Dermis microvascular lymphatic vessel endothelial cell (primary cell): ENCODE measurements around the gene MED15. TPM values are rescaled to one million over a fixed set of nuclear protein-coding genes. Genes with fewer than 3 reads are reported as not detected.

Source experiments
- DNase-seq, 2 donors: peaks; one replicate each; pipeline versions ENCODE4 v3.0.0 to v3.0.0-alpha.2; 2010; ENCODE audit warnings: low read depth in 2 of 2
- total RNA-seq: library from RNA; depleted of rRNA; stranded (reverse); fragments of >200 nt; gene quantifications from 2 replicates; pipeline ENCODE4 v1.2.1, GENCODE V29; 2014

The MED15 gene
- total RNA-seq, 1 donor from 2014 or later = 21.3 TPM

DNA sequence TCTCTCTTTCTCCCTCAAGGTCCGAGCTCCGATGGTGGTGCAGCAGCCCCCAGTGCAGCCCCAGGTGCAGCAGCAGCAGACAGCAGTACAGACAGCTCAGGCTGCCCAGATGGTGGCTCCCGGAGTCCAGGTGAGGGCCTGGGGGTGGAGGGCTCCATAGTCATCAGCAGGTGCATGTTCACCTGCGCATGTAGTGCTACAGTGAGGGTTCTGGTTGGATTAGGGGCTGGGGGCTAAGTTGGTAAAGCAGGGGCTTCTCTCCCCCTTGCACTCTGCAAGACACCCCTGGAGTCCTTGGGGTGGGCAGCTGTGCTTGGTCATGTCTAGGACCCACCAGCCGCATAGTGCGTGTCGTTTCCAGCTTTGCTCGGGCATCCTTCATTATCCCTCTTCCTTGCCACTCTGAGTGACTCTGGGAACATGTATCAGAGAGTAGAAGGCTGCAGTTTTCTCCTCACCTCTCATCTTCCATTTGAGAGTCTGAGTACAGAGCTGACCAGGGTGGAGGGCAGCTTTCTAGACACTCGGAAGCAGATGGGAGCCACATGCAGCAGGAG is 61.2 kb downstream of the MED15 start:
- no peak for DNase-seq

DNA sequence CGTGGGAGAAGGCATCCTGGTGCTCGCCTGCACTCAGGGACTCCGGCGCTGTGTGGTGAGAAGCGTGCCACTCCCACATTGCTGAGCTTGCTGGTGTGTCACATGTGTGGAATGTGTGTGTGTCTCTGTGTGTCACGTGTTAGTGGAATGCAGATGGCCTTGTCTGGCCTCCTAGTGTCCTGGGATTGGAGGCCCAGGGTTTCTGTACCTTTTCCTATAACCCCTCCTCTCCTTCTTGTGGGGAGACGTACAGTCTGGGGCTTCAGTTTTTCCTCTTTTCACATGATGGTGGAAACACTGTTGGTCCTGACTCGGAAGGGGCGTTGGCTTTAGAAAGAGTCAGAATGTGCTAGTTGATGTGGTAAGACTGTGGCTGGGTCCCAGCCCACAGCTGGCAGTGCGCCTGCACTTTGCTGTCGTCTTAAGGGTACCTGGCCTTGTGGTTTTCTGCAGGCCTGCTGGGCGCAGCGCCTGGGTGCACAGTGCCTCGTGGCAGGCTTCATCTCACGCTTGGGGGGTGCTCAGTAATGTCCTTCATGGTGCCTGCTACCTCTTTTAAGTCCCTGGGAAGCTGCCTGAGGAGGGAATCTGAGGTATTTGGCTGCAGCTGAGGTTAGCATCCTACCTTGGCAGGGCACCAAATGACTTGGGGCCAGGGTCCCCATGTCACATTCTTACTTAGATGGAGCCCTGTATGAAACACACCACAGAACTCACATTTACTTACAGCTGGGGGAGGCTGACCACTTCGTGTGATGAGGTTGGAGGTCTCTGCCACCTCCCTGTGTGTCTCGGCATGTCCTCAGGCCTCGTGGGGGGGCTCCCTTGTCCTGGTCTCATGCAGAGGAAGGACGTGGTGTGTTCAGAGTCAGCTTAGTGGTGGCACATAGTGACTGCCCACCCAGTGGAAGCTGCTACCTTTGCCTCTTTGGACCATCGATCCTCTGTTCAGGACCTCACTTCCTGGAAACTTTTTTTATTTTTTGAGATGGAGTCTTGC is 61.9 kb downstream of the MED15 start:
- peak; percentile 32 to 44 for DNase-seq

DNA sequence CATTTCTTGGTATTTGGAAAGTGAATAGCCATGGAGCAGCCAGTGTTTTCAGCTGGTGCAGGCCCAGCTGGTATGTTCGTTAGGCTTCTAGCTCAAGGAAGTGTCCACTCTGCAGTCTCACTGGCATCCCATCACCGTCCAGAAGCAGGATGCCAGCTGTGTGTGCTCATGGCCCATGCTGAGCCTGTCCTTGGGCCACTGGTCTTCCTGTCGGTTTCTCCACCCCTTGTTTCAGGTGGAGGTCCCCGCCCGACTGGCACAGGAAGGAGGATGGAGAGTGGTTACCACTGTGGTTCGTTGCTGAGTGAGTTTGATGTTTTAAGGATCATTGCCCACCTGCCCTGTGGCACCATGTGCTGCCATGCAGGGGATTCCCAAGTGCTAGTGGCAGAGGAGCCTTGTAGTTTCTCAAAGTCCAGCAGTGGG is 63.7 kb downstream of the MED15 start:
- no peak for DNase-seq

DNA sequence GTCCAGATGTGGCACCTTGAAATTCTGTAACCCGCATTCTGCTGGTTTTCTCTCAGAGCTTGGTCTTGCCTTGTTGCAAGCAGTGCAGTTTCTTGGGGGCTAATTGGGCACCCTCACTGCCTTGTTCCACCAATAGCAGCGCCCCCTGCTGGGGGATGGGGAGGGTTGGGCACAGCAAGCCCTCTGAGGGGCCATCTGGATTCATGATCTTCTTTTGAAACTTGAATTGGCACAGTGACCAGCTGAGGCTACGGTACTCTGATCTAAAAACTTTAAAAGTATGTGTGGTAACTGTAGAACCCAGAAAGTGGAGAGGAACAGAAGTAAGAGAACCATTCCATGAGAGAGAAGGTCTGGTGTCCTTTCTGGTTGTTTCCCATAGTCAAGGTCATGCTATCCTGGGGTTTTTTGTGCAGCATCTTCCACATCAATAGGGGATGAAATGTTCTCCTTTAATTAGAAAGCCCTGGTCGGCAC is 64.2 kb downstream of the MED15 start:
- peak in 1 of 2 donors; percentile 50 for DNase-seq

DNA sequence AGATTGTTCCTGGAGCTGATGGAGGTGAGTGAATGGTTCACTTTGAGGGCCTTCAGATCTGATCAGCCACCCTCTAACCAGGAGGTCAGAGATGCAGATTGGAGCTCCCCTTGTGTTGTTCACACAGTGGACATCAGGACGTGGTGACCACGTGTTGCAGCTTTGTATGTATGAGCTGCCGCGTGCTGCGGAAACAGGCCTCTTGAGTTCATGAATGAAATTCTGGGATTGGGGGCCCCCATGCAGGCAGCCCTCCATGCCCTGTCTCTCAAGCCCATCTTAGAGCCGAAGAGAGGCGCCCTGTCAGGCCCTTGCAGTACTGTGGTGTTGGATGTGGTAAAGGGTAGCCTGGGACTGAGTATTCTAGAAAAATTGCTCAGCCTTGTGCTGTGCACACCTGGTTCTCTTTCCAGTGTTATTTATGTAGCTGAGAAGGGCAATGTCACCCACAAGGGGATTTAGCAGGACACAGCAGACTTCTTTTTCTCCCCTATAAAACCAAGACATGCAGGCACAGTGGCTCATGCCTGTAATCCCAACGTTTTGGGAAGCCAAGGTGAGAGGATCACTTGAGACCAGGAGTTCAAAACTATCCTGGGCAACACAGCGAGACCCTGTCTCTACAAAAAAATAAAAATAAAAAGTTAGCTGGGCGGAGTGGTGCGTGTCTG is 64.9 kb downstream of the MED15 start:
- no peak for DNase-seq

DNA sequence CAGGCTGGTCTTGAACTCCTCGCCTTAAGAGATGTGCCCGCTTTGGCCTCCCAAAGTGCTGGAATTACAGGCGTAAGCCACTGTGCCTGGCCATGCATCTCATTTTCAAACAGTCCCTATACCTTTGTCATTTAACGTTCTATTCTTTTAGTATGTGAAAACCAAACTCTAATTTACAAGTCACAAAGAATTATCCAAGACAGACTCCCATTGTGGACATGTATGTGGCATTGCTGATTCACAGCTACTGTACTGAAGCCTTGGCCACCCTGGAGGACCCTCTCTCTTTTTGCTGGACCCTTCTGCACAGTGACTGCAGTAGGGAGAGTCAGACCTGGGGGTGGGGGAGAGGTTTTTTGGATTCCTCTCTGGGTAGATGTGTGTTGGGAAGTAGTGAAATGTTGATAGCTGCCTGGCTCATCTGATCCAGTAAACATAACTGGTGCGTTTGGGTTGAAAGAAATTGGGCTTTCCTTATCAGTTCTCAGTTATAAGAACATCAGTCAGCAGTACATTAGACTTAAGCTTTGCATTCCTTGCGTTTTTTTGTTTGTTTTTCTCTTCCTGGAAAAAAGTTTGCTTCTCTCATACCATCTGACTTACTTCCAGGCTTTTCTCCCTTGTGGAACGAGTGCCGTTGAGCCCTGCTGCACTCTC is 65.9 kb downstream of the MED15 start:
- no peak for DNase-seq

DNA sequence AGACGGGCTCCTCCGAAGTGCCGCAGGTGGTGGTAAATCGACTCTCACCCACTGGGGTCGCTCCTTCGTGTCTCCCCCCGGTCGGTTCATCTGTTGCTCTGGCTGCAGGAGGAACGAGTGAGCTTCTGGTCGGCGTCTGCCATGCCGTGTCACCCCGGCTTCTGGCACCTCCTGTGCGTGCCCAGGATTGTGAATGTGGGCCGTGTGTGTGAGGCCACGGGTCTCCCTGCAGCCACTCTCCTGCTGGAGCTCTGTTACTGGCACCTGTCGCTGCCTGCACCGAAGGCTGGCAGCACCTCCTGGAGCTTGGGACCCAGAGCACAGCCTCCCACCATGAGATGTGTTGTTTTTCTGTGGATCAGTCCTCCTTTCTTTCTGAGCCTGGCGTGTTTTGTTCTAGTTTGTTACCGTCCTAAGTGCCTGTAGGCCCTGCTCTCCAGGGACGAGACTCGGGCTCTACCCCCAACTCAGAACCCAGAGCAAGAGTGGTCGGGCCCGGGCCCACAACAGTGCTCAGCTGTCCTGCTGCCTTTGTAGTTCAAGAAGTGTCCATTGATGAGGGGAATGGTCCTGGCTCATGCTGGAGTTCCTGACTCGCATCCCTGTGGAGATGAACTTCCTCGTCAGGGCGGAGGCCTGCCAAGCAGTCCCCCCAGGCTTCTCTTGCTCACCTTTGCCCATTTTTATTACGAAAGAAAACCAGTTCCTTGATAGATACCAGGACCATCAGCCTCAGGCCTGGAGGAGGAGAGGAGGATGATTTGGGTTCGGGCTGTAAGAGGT is 66.6 kb downstream of the MED15 start:
- DNase-seq = no peak

DNA sequence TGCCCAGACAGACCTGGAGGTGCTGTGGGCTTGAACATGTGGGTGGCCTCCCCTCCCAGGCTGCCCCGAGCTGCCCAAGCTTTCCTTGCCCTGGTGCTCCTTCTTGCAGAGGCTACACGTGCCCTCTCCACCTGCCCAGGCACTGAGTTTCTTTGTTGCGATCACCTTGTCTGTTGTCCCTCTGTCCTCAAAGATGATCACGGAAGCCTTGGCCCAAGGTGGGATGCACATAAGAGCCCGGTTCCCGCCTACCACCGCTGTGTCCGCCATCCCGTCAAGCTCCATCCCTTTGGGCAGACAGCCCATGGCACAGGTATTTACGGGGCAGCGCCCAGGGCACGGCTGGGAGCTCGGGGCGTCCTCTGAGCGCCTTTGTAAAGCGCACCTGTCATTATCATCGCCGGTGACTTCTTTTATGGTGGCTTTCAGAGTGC is 67.5 kb downstream of the MED15 start:
- DNase-seq = no peak

DNA sequence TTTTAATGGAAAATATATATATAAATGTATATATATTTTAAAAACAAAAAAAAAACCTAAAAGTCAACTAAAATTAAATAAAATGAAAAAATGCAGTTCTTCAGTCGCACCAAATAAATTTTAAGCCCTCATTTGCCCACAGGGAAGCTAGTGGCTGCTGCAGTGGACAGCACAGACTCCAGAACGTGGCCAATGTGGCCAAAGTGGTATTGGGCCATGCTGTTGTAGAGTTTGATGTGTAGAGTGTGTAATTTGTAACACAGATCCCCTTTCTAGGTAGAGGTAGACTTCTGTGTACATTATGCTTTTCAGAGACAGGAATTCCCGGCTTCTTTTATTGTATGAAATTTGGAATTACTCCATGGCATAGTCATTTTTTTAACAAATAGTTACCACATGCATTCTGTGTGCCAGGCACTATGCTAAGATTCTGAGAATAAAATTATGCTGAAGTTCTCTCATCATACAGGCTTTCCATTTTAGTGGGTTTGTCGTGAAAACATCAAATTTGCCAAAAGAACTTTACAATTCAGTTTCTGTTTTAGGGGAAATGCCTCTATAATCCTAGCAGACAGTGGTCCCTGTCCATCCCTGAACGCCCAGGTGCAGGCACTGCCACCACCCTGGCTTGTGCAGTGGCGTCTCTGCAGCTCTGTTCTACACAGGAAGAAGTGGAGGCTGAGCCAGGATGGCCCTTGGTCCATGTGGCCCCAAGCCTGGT is 68.5 kb downstream of the MED15 start:
- DNase-seq = no peak

DNA sequence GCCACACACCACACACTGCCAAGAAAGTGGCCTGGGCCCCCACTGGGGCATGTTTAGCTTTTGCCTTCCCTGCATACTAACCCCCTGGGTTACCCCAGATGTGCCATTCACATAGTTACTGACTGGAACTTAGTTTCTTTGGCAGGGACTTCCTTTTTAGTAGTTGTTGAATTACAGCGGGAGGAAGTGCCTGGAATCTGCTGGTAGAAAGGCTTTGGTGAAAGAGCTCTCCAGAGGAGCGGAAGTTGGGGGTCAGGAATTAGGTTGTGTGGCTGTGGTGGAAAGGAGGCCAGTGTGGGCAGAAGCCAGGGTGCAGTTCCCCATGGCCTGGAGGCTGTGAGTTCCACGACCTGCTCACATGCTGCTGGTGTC is 69.0 kb downstream of the MED15 start:
- peak in 1 of 2 donors; percentile 24 for DNase-seq

DNA sequence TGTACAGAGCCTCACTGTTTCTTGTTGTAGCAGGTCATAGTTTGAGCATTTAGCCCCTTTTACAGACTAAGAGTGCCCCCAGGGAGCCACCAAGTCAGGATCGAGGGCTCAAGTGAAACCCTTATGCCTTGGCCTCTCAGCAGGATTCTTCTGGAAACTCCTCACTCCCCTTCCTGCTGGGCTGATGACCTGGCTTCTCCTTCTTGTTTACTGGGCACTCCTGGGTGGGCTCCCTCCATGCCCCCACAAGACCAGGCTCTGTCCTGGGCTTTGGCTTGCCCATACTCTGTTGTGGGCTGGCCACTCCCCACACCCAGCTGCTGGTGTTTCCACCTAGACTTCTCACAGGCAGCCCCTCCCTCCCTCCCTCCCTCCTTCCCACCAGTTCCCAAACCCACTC is 69.6 kb downstream of the MED15 start:
- DNase-seq = no peak

DNA sequence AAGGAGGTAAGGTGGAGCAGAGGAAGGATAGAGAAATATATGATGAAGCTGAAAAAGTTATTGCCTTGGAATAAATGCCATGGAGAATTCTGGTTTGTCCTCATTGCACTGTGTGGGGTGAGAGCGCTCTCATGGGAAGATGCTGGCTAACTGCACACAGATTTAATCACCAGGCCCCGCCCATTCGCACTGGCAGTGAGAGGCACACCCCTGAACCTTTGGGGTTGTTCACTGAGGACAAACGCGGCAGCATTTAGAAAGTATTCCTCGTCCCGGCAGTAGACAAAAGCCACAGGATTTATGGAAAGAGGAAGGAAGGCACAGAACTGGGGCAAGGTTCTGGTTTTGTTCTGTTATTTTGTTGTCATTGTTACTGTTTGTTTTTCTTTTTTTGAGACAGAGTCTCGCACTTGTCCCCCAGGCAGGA is 70.2 kb downstream of the MED15 start:
- no peak for DNase-seq

DNA sequence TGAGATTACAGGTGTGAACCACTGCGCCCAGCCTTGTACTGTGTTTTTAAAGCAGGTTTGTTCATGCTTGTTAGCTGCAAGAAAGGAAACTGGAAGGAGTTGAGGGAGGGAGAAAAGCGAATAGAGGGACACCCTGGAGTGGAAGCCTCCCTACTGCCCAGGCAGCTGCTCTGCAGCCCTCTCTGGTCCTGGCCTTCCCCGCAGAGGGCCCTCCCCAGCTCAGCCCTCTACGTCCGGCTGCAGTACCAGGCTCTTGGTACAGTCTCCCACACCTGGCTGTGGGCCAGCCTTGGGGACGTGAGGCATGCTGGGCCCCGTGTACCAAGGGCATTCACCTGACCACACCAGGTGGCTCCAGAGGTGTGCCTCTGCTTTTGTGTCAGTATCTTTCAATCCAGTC is 70.8 kb downstream of the MED15 start:
- DNase-seq = no peak

DNA sequence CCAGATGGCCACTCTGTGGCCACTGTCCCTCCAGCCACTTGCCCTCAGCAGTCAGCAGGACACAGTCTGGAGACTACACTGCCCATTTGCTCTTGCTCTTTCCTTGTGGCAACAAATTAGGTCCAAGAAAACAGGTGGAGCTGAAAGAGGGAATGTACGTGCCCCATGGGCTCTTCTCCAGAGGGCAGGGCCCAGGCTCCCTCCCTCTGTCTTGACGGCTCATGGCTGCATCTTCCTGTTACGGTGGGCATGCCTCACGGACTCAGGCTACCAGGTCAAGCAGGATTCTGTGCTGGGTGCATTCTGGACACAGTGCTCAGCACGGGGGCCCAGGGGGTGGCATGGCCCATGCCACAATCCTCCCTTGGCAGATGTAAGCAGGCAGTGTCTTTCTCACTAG is 71.3 kb downstream of the MED15 start:
- no peak for DNase-seq

DNA sequence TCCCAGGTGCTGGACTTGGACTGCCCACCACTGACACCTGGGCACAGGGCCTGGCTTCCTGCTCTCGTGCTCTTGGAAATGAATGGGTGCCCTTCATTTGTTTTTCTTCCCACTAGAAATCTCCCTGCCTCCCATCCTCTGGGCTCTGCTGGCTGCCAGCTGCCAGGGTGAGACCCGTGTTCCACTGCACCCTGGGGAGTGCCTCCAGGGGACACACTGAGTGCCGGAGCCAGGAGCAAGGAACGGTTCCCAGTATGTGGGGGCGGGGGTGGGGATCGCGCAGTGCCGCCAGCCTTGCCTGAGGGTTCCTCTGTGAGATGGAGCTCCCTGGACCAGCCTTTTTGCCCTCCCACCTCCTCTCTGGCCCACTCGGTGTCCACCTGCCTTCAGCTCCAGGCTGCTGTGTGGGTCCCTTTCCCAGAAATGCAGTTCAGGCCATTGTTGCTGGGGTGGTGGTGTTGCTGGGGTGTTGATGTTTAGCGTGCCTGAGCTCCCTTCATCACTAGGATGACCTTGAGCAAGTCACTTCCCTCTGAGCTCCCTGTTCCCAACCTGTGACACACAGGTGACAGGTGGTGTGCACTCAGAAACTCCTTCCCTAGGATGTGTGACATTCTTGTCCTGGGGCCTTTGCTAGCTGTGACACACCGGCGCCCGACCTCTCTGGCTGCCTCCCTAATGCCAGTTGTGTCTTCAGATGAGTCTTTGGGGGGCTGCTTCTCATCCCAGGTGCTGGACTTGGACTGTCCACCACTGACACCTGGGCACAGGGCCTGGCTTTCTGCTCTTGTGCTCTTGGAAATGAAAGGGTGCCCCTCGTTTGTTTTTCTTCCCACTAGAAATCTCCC is 72.1 kb downstream of the MED15 start:
- DNase-seq = no peak

DNA sequence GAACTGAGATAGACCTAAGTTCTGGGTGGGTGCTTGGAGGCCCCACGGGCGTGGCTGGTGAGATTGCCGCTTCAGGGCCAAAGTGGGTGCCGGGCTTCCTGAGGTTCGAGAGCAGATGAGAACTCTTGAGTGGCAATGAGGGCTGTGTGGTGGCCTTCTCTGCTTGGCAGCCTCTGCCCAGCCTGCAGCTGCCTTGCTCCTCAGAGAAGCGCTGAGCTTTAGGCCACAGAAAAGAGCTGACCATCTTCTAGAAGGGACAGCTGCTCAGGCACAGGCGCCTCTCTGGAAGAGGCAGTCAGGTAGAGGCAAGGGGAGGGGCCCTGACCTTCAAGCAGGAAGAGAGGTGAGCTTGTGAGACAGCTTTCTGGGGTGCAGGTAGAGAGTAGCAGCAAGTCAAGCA is 72.8 kb downstream of the MED15 start:
- no peak for DNase-seq

DNA sequence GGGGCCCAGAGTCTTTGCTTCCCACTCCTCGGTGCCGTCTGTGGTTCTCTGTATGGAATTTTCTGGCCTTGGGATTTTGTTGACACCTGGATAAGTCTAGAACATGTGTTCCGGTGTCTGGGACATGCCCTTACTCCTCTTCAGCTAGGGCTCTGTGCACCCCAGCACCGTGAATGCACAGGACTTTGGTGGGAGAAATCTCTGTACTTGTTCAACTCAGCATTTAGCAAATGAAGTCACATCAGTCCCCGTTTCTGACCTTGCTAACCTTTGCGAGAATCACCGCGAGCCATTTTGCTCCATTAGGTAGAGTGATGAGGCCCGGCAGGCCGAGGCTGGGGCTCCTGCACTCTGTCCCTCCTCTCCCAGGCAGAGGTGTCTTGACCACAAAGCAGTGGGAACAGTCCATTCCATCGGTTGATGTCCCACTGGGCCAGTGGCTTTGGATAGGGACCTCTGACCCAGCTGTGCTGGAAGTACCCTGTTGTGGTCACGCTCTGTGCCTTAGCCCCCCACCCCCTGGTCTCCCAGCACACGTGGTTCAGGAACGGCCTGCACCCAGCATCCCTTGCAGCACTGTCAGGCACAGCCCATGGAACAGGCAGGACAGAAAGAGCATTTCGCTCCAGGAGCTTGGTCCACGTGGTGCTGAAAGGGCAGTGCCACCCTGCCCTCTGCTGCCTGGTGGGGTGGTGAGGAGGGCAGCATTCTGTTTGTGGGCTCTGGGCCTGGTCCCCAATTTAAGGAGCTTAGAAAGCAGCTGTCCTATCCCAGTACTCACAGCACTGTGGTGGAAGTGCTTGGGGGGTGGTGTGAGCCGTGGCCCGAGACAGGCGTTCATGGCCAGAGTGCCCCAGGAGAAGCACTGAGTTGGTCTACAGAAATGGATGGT is 73.4 kb downstream of the MED15 start:
- no peak for DNase-seq

DNA sequence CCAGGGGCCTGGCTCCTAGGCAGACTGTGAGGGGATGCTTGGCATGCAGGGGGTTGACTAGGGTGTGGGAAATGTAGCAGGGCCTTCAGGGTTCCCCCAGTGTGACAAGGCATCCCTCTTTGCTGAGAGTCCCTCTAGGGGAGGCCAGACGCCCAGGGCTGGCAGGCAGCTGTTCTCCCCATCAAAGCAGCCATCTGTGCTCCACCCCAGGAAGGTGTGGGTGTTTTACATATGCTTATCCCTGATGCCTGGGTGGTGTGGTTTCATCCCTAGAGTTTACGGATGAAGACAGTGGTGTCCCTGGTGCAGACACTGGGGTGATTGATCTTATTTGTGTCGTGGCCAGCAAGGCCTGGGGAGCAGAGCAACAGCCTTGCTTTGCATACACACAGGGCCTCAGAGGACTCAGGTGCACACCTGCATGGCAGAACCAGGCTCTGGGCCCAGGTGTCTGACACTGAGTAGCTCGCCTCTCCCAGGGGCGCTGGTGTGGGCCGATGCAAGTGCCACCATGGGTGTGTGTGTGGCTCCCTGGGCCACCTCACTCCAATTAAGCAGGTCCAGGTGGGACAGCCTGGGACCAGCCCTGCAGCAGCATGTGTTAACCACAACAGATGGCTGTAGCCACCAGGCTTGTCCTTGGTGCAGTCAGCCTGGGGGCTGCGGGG is 74.2 kb downstream of the MED15 start:
- no peak for DNase-seq
